Kidney epithelial cell (primary cell): ENCODE results near the gene PRUNE2. TPM values are rescaled to one million over a fixed set of nuclear protein-coding genes. Genes with fewer than 3 reads are reported as not detected.

Experiments used
- DNase-seq: peaks from one replicate; pipeline ENCODE4 v3.0.0-alpha.2; 2010; ENCODE audit warnings: low read depth
- H3K27me3 ChIP-seq: 2 replicates; pipeline ENCODE4 v1.6.0; 2011; ENCODE audit warnings: low read length; ENCODE audit not compliant: control insufficient read depth, insufficient read depth
- H3K36me3 ChIP-seq: 2 replicates; pipeline ENCODE4 v1.5.1; 2011; ENCODE audit warnings: low read length; ENCODE audit not compliant: control insufficient read depth, insufficient read depth
- H3K4me3 ChIP-seq: 2 replicates; pipeline ENCODE4 v1.5.1; 2011; ENCODE audit warnings: low read depth, mild to moderate bottlenecking, control low read depth, low read length
- CTCF ChIP-seq: IDR thresholded peaks from 2 replicates; pipeline ENCODE4 v1.5.1; 2011; ENCODE audit warnings: mild to moderate bottlenecking, moderate library complexity, low read length, control low read depth, inconsistent platforms; ENCODE audit not compliant: insufficient read depth, poor library complexity, severe bottlenecking
- total RNA-seq: library from RNA; depleted of rRNA; stranded (reverse); fragments of >200 nt; gene quantifications from 2 replicates; pipeline ENCODE4 v1.2.3, GENCODE V29; 2015

PRUNE2 gene
- total RNA-seq, 1 donor from 2014 or later = 1.0 TPM

GRCh38 chr9:76603448-76603895, 302.4 kb downstream of the PRUNE2 start:
- DNase-seq = no peak
- TF ChIP-seq CTCF = no peak
- Histone ChIP-seq H3K36me3 (no peaks in the 10 kb centered on the region), H3K4me3 (no peak overlapping the region), H3K27me3 (no peaks in the 10 kb centered on the region)

GRCh38 chr9:76602199-76602598, 303.7 kb downstream of the PRUNE2 start:
- H3K27me3 ChIP-seq = no peaks in the 10 kb centered on the region
- no peak for DNase-seq
- H3K36me3 ChIP-seq = no peaks in the 10 kb centered on the region
- H3K4me3 ChIP-seq = no peak overlapping the region
- no peak for TF ChIP-seq CTCF

- DNase-seq = no peak
- H3K4me3 ChIP-seq = no peak overlapping the region
- no peaks in the 10 kb centered on the region for H3K36me3 ChIP-seq
- TF ChIP-seq CTCF = no peak
- no peaks in the 10 kb centered on the region for H3K27me3 ChIP-seq
Observed at GRCh38 chr9:76600007-76600615, 305.8 kb downstream of the PRUNE2 start.

- Histone ChIP-seq H3K27me3 (no peaks in the 10 kb centered on the region), H3K36me3 (no peaks in the 10 kb centered on the region), H3K4me3 (no peak overlapping the region)
- no peak for DNase-seq
- TF ChIP-seq CTCF = no peak
Observed at GRCh38 chr9:76598981-76599380, 306.9 kb downstream of the PRUNE2 start.

GRCh38 chr9:76595645-76596044, 310.3 kb downstream of the PRUNE2 start:
- H3K36me3 ChIP-seq = no peaks in the 10 kb centered on the region
- no peak overlapping the region for H3K4me3 ChIP-seq
- no peak for DNase-seq
- no peaks in the 10 kb centered on the region for H3K27me3 ChIP-seq
- TF ChIP-seq CTCF = no peak
